Sigmoid colon (tissue), 3 donors: ENCODE data around the gene GPATCH8.

ENCODE experiments used
- POLR2A ChIP-seq, 2 donors: fragments of 450-650 bp; IDR thresholded peaks; one replicate each; pipeline ENCODE4 v1.6.1; 2016; ENCODE audit warnings: antibody characterized with exemption in 2 of 2, mild to moderate bottlenecking in 2 of 2, moderate library complexity in 2 of 2
- TF ChIP-seq, protein P1 (sequence below), 4 experiments: fragments of 450-650 bp in 3 of 4; fragments of 200-600 bp in 1 of 4; IDR thresholded peaks; one replicate each; pipeline ENCODE4 v1.5.1; 2016 to 2019; ENCODE audit warnings: antibody characterized with exemption in 4 of 4, mild to moderate bottlenecking in 3 of 4, moderate library complexity in 2 of 4

DNA sequence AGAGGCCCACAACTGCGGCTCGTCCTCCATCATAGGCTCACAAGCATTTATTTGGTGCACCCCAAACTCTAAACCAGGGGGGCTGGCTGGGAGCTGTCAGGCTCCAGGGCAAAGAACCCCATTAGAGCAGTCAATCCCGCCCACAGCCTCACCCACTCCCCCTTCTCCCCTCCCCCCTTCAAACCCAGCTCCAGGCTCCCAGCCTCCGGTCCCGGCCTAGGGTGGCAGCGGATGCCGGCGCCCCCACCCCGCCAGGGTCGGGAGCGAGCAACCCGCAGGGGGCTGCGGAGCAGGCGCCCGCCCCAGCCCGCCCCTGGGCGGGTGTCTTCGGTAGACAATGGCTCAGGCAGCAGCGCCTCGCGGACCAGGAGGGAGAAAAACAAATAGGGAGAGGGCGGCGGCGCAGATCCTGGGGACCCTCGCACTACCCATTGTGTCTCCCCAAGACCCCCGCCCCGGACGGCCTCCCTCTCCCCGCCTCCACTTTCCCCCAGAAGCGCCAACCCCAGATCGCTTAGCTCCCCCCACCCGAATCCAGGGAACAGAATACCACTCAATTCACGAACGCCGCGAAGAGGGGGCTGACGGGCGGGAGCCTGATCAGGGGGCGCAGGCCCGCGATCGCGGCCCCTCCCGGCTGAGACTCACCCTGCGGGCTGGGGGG is 140.1 kb downstream of the GPATCH8 start:
- TF ChIP-seq, protein P1, sequence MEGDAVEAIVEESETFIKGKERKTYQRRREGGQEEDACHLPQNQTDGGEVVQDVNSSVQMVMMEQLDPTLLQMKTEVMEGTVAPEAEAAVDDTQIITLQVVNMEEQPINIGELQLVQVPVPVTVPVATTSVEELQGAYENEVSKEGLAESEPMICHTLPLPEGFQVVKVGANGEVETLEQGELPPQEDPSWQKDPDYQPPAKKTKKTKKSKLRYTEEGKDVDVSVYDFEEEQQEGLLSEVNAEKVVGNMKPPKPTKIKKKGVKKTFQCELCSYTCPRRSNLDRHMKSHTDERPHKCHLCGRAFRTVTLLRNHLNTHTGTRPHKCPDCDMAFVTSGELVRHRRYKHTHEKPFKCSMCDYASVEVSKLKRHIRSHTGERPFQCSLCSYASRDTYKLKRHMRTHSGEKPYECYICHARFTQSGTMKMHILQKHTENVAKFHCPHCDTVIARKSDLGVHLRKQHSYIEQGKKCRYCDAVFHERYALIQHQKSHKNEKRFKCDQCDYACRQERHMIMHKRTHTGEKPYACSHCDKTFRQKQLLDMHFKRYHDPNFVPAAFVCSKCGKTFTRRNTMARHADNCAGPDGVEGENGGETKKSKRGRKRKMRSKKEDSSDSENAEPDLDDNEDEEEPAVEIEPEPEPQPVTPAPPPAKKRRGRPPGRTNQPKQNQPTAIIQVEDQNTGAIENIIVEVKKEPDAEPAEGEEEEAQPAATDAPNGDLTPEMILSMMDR (IDR thresholded peaks at IDR 0.05), result no peak
- TF ChIP-seq POLR2A (IDR thresholded peaks at IDR 0.05), result no peak
